HG03432 (cell line): Measurements from ENCODE around the gene ULBP3.
"Not testable (repeated sequence)": the region's sequence is repeated elsewhere in the genome, so short reads cannot be mapped to it uniquely, and the experiment has no call there.

Experiments used
- ATAC-seq: cut with Tn5 transposase; IDR thresholded peaks from one replicate; pipeline ENCODE4 v1.9.1; 2021; ENCODE audit warnings: mild to moderate bottlenecking, moderate library complexity; ENCODE audit not compliant: unreplicated experiment

The ULBP3 gene

GRCh38 chr6:150043501-150044412 lies 25.2 kb downstream of the ULBP3 start:
- no peak for ATAC-seq

- no peak for ATAC-seq
Measured at GRCh38 chr6:150043096-150043495, 25.8 kb downstream of the ULBP3 start.

- no peak for ATAC-seq
Measured at GRCh38 chr6:150038202-150039062, 30.5 kb downstream of the ULBP3 start.

DNA sequence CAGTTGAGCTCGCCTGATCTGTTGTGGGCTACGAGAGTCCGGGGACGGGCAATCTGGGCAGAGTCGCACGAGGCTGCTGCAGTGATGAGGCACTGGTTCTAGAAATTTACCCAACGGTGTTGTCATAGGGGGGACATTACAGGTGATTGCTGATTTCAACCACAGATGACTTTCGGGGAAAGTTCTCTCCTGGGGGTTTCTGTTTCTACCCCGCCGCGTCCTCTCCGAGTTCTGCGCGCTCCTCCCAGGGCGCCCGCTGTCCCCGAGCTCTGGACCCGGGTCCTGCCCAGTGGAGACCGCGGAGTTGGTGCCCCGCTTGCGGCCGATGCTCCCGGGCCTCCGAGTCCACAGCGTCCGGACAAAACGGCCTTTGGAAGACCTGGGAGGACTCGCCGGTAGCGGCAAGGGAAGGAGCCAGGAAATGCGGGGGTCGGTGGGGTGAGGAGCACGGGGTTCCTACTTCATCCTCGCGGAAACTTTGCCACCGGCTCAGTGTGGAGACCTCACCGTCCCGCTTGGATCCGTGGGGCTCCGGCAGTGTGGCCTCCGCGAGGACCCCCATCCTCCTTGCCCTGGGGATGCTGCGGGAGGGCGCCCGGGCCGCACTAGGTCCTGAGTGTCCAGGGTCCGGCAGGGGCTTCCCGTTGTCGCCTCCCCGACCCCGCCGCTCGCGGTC lies 31.3 kb downstream of the ULBP3 start:
- no peak for ATAC-seq

DNA sequence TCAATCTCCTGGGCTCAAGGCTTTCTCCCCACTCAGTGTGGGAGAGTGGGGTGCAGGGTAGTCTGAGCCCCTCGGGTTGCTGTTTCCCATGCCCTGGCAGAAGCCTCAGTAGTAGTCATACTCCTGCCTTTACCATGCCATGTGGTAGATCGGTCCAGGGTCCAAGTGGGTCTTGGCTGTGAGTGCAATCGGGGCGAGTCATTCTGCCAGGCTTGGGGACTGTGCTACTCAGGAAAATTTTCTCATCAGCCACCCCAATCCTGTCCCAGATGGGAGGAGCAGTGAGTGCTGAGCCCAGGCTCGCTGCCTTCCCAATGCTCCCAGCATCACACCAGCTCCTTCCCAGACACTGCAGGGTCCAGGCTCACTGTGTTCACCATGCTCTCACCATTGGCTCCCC lies 32.8 kb downstream of the ULBP3 start:
- no peak for ATAC-seq

DNA sequence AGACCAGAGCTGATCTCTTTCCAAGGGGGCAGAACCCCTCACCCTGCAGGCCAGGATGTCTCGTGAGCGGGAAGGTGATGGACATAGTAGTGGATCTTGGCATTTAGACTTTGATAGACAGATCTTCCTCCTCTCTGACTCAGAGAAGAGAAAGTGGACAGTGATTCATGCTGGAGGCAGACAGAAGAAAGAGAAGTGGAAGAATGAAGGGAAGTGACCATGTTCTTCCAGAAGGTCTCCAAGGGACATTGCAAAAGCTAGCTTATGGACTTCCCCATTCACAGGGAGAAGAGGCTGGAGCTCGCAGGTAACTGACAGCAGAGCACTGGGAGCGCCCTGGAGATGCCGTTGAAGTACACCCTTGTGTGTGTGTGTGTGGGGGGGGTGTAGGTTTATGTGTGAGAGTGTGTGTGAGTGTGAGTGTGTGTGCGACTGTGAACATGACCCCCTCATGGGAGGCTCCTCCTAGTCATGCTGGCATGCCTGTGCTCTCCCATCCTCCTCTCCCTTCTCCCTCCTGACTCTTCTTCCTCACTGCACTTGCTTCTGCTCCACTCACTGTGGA lies 35.6 kb downstream of the ULBP3 start:
- ATAC-seq, result no peak

DNA sequence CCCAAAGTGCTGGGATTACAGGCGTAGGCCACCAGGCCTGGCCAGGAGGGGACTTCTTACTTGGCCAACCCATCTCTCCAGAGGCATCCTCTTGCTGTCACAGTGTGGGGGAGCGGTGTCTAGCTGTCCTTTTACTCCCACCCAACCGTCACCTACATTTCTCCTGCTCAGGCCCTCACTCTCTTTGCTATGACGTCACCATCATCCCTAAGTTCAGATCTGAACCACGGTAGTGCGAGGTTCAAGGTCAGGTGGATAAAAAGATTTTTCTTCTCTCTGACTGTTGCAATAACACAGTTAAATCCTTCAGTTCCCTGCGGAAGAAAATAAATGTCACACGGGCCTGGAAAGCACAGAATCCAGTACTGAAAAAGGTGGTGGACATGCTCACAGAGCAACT lies 36.3 kb downstream of the ULBP3 start:
- ATAC-seq, result no peak

DNA sequence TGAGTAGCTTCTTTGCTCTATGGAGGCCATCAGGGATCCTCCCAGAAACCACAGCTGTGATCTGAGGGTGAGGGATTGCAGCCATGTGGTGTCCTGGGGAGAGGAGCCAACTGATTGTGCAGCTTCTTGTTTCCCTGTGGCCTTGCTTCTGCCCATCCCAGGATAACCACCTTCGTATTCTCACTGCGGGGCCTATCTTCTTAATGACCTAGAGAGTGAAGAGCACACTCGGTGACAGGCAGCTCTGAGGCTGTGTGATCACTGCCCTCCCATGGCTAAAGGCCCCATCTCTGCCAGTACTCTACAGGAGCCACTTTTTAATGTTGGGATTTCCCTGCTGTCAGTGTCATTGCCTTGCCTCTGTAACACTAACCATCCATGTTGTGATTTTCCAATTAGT lies 38.3 kb downstream of the ULBP3 start:
- ATAC-seq, result no peak

- ATAC-seq, result no peak
Measured at GRCh38 chr6:150029749-150030148, 39.2 kb downstream of the ULBP3 start.

GRCh38 chr6:150029276-150029675 lies 39.6 kb downstream of the ULBP3 start:
- no peak for ATAC-seq

- ATAC-seq, result no peak
Measured at GRCh38 chr6:150028799-150029198, 40.1 kb downstream of the ULBP3 start.

DNA sequence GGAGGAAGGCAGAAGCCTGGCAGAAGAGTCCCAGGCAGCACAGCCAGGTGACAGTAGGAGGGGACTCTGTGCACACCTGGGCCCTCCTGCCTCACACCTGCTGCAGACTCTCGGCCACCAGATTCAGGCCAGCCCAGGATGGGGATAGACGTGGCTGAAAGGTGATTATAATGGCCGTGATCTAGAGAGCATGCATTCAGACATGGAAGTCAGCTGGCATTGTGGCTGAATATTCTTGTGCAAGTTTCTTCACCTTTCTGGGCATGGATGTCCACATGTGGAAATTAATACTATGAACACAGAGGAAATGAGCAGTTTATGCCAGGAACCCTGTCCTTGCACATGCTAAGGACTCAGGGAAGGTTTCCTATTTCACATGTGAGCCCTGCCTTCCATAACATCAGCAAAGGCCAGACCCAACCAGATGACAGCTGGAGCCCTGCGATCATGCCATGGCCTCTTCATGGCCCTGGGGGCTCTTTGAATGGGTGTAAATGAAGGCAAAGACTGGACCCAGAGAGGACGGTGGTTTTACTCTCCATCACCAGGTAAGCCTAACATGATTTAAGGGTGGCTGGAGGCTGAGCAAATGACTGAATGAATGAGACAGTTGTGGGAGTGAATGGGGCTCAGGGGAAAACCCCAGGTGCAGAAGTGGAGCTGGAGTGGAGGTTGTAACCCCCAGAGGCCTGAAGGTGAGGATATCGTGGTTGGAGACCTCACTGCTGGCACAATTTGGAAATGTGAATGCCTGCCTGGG lies 40.9 kb downstream of the ULBP3 start:
- no peak for ATAC-seq

DNA sequence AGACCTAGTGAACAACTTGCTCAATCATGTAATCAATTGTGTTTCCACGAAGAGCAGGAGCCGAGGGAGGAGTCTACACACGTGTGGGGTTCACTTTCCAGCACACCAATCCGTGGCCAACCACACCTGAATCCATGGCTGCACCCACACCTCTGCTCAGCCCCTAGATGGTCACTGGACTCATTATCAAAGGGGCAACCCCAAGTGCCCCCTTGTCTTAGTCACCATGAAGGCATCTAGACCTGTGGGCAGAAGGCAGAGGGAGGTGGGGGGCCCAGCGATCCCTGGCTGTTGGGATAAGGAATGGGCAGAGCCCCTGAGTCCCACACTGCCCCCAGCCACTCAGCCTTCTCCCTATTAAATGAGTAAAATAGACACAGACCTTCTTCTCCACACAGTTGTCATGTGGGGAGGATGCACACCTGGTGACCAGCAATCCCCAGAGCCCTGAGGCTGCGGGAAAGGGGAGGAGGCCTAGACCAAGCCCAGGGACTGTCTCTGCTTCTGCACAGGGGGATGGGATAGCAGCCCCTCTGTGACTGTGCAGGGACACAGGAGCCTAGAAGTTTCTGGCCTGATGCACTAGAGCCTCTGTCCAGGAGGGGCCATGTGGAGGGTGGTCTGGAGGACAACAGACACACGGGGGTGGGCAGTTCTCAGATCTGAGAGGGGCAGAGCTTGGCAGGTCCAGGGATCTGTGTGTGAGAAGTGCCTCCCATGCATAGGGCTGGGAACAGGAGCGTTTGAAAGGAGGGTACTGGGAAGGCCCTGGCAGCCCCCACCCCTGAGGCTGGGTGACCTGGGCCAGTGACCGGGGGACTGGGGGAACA lies 41.7 kb downstream of the ULBP3 start:
- ATAC-seq, result no peak

- no peak for ATAC-seq
Measured at GRCh38 chr6:150025201-150025917, 43.6 kb downstream of the ULBP3 start, which contains the start of gene RAET1L. RAET1L (minus strand) TSS chr6:150025532; CDS start chr6:150025471, 61 bp downstream.

DNA sequence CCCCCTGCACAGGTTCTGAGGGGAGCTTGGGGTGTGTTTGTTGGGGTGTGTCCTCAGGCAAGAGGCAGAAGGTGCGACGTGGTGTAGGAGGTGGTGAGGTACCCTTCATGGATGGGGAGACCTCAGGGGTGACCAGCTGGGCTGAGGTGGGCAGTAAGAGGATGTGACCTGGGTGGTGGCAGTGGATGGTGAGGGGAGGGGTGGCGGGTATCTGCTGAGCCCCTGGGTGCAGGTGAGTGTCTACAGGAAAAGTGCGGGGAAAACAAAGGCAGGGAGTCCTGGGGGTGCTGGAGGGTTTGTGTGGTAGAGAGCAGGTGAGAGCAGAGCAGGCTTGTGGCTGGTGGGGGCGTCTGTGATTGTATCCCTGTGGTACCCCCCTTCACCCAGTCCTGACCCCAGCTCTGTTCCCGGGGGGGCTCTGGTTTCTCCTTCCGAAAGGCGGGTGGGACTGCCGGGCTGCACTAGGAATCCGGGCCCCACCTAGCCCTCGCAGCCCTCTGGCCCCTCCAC lies 44.2 kb downstream of the ULBP3 start:
- ATAC-seq, result no peak

DNA sequence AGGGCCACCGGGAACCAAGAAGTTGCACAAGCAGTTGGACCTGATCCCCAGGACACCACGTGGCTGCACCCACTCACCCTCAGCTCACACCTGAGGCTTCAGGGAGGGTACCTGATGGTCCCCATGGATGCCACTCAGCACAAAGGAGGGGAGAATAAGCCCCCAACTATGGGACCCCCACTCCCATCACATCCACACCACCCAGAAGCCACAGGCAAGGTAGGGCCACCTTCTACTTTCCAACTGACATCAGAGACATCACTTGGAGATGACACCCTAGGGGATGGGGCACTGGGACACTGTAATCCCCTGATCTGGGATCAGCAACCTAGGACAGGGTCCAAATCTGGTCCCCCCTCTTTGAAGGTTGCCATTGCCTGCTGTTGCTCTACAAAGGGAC lies 44.9 kb downstream of the ULBP3 start:
- ATAC-seq, result not testable (repeated sequence)

DNA sequence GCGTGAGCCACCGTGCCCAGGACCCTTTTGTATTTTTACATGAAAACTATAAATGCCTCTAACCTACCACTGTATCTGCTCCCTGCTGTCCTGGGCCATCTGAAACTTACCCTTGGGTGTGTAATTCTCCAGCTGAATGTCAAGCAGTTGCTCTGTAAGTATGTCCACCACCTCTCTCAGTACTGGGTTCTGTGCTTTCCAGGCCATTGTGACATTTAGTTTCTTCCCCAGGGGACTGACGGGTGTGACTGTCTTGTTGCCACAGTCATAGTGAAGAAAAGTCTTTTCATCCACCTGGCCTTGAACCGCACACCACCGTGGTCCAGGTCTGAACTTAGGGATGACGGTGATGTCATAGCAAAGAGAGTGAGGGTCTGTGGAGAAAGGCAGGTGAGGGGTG lies 47.1 kb downstream of the ULBP3 start:
- ATAC-seq, result not testable (repeated sequence)

DNA sequence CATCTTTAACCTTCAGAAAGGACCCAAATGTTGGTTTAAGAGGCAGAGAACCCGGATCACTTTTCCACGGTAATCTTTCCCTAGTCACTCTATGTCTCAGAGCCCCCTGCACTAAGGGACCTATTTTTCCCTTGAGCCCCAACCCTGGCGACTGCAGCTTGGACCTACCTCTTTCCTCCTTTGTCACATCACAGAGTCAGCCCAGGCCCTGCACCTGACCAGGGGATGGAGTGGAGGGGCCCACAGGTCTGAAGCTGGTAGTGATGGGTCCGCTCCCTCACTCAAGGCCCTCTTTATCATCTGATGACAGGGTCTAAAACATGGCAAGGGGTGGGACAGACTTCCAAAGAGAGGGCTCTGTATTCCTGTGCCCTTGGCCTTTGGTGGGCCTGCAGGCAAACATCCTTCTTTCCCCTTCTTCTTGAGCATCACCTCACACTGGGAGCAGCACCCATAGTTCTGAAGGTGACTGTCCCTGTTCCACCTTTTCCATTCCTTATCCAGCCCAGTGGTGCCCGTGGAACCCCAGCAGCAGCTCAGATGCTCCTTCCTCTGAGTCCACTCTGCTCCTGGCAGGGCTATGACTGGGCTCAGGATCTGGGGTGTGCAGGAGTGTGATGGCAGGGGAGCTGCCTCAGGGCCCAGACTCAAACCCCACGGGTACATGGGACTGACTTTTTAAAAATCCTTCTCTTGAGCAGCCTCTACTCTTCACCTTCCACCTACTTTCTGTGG lies 49.9 kb downstream of the ULBP3 start:
- no peak for ATAC-seq
